Heart left ventricle (tissue), 16 donors: ENCODE data around the gene OLFM1. TPM values are rescaled to one million over a fixed set of nuclear protein-coding genes. Genes with fewer than 3 reads are reported as not detected.

Source experiments
- ATAC-seq, 4 donors: fragments of 200-7000 bp; cut with Tn5 transposase; one replicate each; pipeline ENCODE4 v1.9.1; 2020 to 2022; ENCODE audit warnings: moderate library complexity in 4 of 4, mild to moderate bottlenecking in 3 of 4, moderate number of reproducible peaks in 1 of 4
- DNase-seq, 5 donors: peaks; one replicate each; pipeline ENCODE4 v3.0.0-alpha.2; 2020
- H3K27ac ChIP-seq, 12 donors: fragments of 200-600 bp; sonication (generic) in 4 of 12; one replicate each; pipeline versions ENCODE4 v1.5.0 to v1.8.0; 2016 to 2022; ENCODE audit warnings: mild to moderate bottlenecking in 2 of 12
- H3K27me3 ChIP-seq, 9 donors: fragments of 200-600 bp; sonication (generic) in 2 of 9; one replicate each; pipeline versions ENCODE4 v1.5.1 to v1.8.0; 2016 to 2022; ENCODE audit warnings: mild to moderate bottlenecking in 3 of 9
- H3K36me3 ChIP-seq, 9 donors: fragments of 200-600 bp; sonication (generic) in 2 of 9; one replicate each; pipeline versions ENCODE4 v1.5.0 to v1.8.0; 2018 to 2022; ENCODE audit warnings: mild to moderate bottlenecking in 2 of 9
- H3K4me1 ChIP-seq, 12 donors: fragments of 200-600 bp; sonication (generic) in 4 of 12; one replicate each; pipeline versions ENCODE4 v1.5.0 to v1.8.0; 2016 to 2022; ENCODE audit warnings: mild to moderate bottlenecking in 3 of 12
- H3K4me3 ChIP-seq, 12 donors: fragments of 200-600 bp; sonication (generic) in 4 of 12; one replicate each; pipeline versions ENCODE4 v1.5.0 to v1.8.0; 2017 to 2022; ENCODE audit warnings: mild to moderate bottlenecking in 9 of 12, moderate library complexity in 4 of 12
- H3K9me3 ChIP-seq, 12 donors: fragments of 200-600 bp; sonication (generic) in 4 of 12; one replicate each; pipeline versions ENCODE4 v1.5.0 to v1.8.0; 2016 to 2022; ENCODE audit warnings: mild to moderate bottlenecking in 1 of 12
- CTCF ChIP-seq, 12 donors: fragments of 200-600 bp; sonication (generic) in 4 of 12; IDR thresholded peaks; one replicate each; pipeline versions ENCODE4 v1.5.0 to v1.8.0; 2018 to 2022; ENCODE audit warnings: antibody characterized with exemption in 12 of 12, mild to moderate bottlenecking in 5 of 12
- POLR2A ChIP-seq, 2 donors: fragments of 450-650 bp; IDR thresholded peaks; one replicate each; pipeline ENCODE4 v1.6.1; 2017; ENCODE audit warnings: antibody characterized with exemption in 2 of 2, mild to moderate bottlenecking in 2 of 2, moderate library complexity in 2 of 2
- WGBS, 4 donors: extraction: QIAGEN DNeasy Blood & Tissue Kit in 2 of 4; methylation state at CpG; one replicate each; pipeline versions ENCODE4 v1.1.5 to v1.1.7; 2013 to 2018; 5-methylcytosine and 5-hydroxymethylcytosine counted together
- intact Hi-C, 10 donors: fragments of 100-400 bp; cut with DNase I; formaldehyde crosslinking; loops; one replicate each; pipeline versions ENCODE4 v1.11.1 to v1.14.2; 2022
- polyA plus RNA-seq, 2 donors: library from polyadenylated mRNA; stranded (reverse); fragments of 200-250 nt; gene quantifications; one replicate each; pipeline ENCODE4 v1.2.3, GENCODE V29; 2013
- total RNA-seq, 9 donors: library from RNA; depleted of rRNA in 2 of 9; stranded (reverse); fragments of >200 nt in 2 of 9; fragmentation: NEBNext Ultra II Directional in 3 of 9; extraction: Animal tissue kit (Norgen Biotek cat#: 25700) in 3 of 9; gene quantifications; one replicate each; pipeline versions ENCODE4 v1.1.0 to v1.2.4, GENCODE V29; 2016 to 2023
- donor health status: ischemic (EF 13 %, LVEDD 7.1; RV severe dilation, severe dysfunction).
- donor health status: healthy with polysubstance abuse.
- donor health status: DM: no; HTN: yes; CAD: no.
- donor health status: DM: no; HTN: no; CAD: no.
- donor health status: ischemic (EF 25% LVEDD 6.9; RV normal size, moderate dysfunction).
- donor health status: ischemic (EF 25% LVEDD 5.7; RV mildly dilated, moderate dysfunction).
- donor health status: healthy.
- donor health status: DM: yes; HTN: yes; CAD: no.
- donor health status: ischemic (EF 35%, LVEDD 5.7; RV mildly dilated, moderate dysfunction).
- donor health status: nonischemic (EF 11% LVEDD 7.7; RV severe dilation, severe dysfunction).
- donor health status: DM: yes; HTN: yes; CAD: no.
- donor health status: PGD.
- donor health status: ischemic (EF 29% LVEDD 5.4; RV normal size, mild dysfunction).
- donor health status: nonischemic (EF 23%, LVEDD 6.1; RV moderate dilation, normal function).

Gene OLFM1
- total and polyA plus RNA-seq, 11 donors = 3.5 to 11.8 (median 8.1) TPM

- WGBS, 4 donors = 72 to 79% (median 74%) methylated on average over 6 of the region's 6 CpGs
- Histone ChIP-seq H3K27ac (no peak overlapping the region), H3K4me3 (no peak overlapping the region), H3K9me3 (no peaks in the 10 kb centered on the region), H3K4me1 (no peaks in the 10 kb centered on the region), H3K27me3 (peaks cover 3 to 79% (median 13%) of the 10 kb centered on the region in 9 donors), H3K36me3 (no peaks in the 10 kb centered on the region)
- ATAC-seq (no peak), DNase-seq (no peak)
- TF ChIP-seq POLR2A (IDR thresholded peaks at IDR 0.05) (no peak), CTCF (IDR thresholded peaks at IDR 0.05) (no peak)
- intact Hi-C loops = no loop called here
Observed at GRCh38 chr9:135155396-135155795, 67.9 kb downstream of the OLFM1 start.

GRCh38 chr9:135156525-135157510 lies 69.3 kb downstream of the OLFM1 start:
- H3K27ac ChIP-seq = no peak overlapping the region
- peak in 1 of 4 donors; percentile 47 for ATAC-seq
- no peaks in the 10 kb centered on the region for H3K9me3 ChIP-seq
- H3K27me3 ChIP-seq = peaks cover 3 to 73% (median 13%) of the 10 kb centered on the region in 9 donors
- H3K4me3 ChIP-seq = no peak overlapping the region
- intact Hi-C loops = no loop called here
- peak in 4 of 5 donors; percentile 42 to 54 (median 48) for DNase-seq
- WGBS, 4 donors = 25 to 30% (median 28%) methylated on average over 18 to 20 of the region's 20 CpGs
- H3K36me3 ChIP-seq = no peaks in the 10 kb centered on the region
- no peak for TF ChIP-seq CTCF (IDR thresholded peaks at IDR 0.05)
- TF ChIP-seq POLR2A (IDR thresholded peaks at IDR 0.05) = no peak
- no peaks in the 10 kb centered on the region for H3K4me1 ChIP-seq

GRCh38 chr9:135157856-135158563 lies 70.5 kb downstream of the OLFM1 start:
- Histone ChIP-seq H3K4me3 (no peak overlapping the region), H3K27me3 (peaks cover 1 to 64% (median 13%) of the 10 kb centered on the region in 9 donors), H3K9me3 (no peaks in the 10 kb centered on the region), H3K27ac (no peak overlapping the region), H3K4me1 (no peaks in the 10 kb centered on the region), H3K36me3 (no peaks in the 10 kb centered on the region)
- DNase-seq (no peak), ATAC-seq (no peak)
- 68 to 77% (median 69%) methylated on average over 7 to 9 of the region's 9 CpGs for WGBS, 4 donors
- TF ChIP-seq CTCF (IDR thresholded peaks at IDR 0.05) (no peak), POLR2A (IDR thresholded peaks at IDR 0.05) (no peak)
- intact Hi-C loops = no loop called here

GRCh38 chr9:135158564-135158937 lies 71.1 kb downstream of the OLFM1 start:
- no peaks in the 10 kb centered on the region for H3K9me3 ChIP-seq
- no peak overlapping the region for H3K4me3 ChIP-seq
- H3K27ac ChIP-seq = no peak overlapping the region
- WGBS, 4 donors = 75 to 83% (median 79%) methylated on average over 6 of the region's 6 CpGs
- H3K27me3 ChIP-seq = peaks cover 0 to 66% (median 13%) of the 10 kb centered on the region in 9 donors
- TF ChIP-seq POLR2A (IDR thresholded peaks at IDR 0.05) = no peak
- no peak for TF ChIP-seq CTCF (IDR thresholded peaks at IDR 0.05)
- H3K4me1 ChIP-seq = no peaks in the 10 kb centered on the region
- ATAC-seq (no peak), DNase-seq (no peak)
- no peaks in the 10 kb centered on the region for H3K36me3 ChIP-seq
- intact Hi-C loops = no loop called here
